ENCODE results near the gene RNF41.

Gene RNF41

GRCh38 chr12:56152756-56153677 is 68.7 kb downstream of the RNF41 start:
- DNase-seq (ENCODE audit: low read depth in 2 of 2) = no peak
